ENCODE results near the gene SLC5A6. TPM values are rescaled to one million over a fixed set of nuclear protein-coding genes. Genes with fewer than 3 reads are reported as not detected.
A peak's percentile ranks its signal among the peaks of the same experiment; 100 is the strongest.

The SLC5A6 gene
- polyA plus RNA-seq, 4 donors, result 9.5 to 142 (median 25.2) TPM

GRCh38 chr2:27208486-27209050, 3.5 kb downstream of the SLC5A6 start:
- Histone ChIP-seq H3K36me3 (ENCODE audit: control insufficient read depth in 3 of 3, insufficient read depth in 2 of 3, low read depth in 1 of 3, low read length in 3 of 3) (peaks cover 5 to 49% (median 11%) of the 10 kb centered on the region in 3 donors), H3K27me3 (ENCODE audit: control insufficient read depth in 3 of 3, insufficient read depth in 3 of 3, low read length in 3 of 3) (no peaks in the 10 kb centered on the region), H3K27ac (ENCODE audit: low read depth in 1 of 3, low read length in 2 of 3) (peak overlapping the region in 1 of 3 donors; percentile 99), H3K4me1 (ENCODE audit: control insufficient read depth in 3 of 3, insufficient read depth in 2 of 3, low read depth in 1 of 3, low read length in 2 of 3) (peaks cover 4 to 44% (median 7%) of the 10 kb centered on the region in 3 donors), H3K4me3 (ENCODE audit: low read depth in 1 of 3, low read length in 3 of 3) (peak overlapping the region in 1 of 3 donors; percentile 9), H3K9me3 (ENCODE audit: control insufficient read depth in 2 of 2, insufficient read depth in 1 of 2, low read depth in 1 of 2, low read length in 1 of 2) (no peaks in the 10 kb centered on the region)
- 89 to 94% (median 91%) methylated on average over 4 of the region's 4 CpGs for WGBS, 3 donors
- FAIRE-seq (no peak), DNase-seq (peak in 1 of 2 donors; percentile 13)

GRCh38 chr2:27206346-27206745, 5.7 kb downstream of the SLC5A6 start:
- Histone ChIP-seq H3K27me3 (ENCODE audit: control insufficient read depth in 3 of 3, insufficient read depth in 3 of 3, low read length in 3 of 3) (no peaks in the 10 kb centered on the region), H3K4me3 (ENCODE audit: low read depth in 1 of 3, low read length in 3 of 3) (no peak overlapping the region), H3K27ac (ENCODE audit: low read depth in 1 of 3, low read length in 2 of 3) (no peak overlapping the region), H3K9me3 (ENCODE audit: control insufficient read depth in 2 of 2, insufficient read depth in 1 of 2, low read depth in 1 of 2, low read length in 1 of 2) (no peaks in the 10 kb centered on the region), H3K36me3 (ENCODE audit: control insufficient read depth in 3 of 3, insufficient read depth in 2 of 3, low read depth in 1 of 3, low read length in 3 of 3) (peaks cover 7 to 71% (median 11%) of the 10 kb centered on the region in 3 donors), H3K4me1 (ENCODE audit: control insufficient read depth in 3 of 3, insufficient read depth in 2 of 3, low read depth in 1 of 3, low read length in 2 of 3) (peaks cover 2 to 36% (median 4%) of the 10 kb centered on the region in 3 donors)
- FAIRE-seq (no peak), DNase-seq (no peak)
- WGBS, 3 donors, result 87 to 97% (median 91%) methylated on average over 5 to 6 of the region's 6 CpGs

- Histone ChIP-seq H3K4me1 (ENCODE audit: control insufficient read depth in 3 of 3, insufficient read depth in 2 of 3, low read depth in 1 of 3, low read length in 2 of 3) (peaks cover 2 to 28% (median 3%) of the 10 kb centered on the region in 3 donors), H3K27me3 (ENCODE audit: control insufficient read depth in 3 of 3, insufficient read depth in 3 of 3, low read length in 3 of 3) (no peaks in the 10 kb centered on the region), H3K36me3 (ENCODE audit: control insufficient read depth in 3 of 3, insufficient read depth in 2 of 3, low read depth in 1 of 3, low read length in 3 of 3) (peaks cover 7 to 82% (median 11%) of the 10 kb centered on the region in 3 donors), H3K9me3 (ENCODE audit: control insufficient read depth in 2 of 2, insufficient read depth in 1 of 2, low read depth in 1 of 2, low read length in 1 of 2) (no peaks in the 10 kb centered on the region), H3K27ac (ENCODE audit: low read depth in 1 of 3, low read length in 2 of 3) (peak overlapping the region in 1 of 3 donors; percentile 18), H3K4me3 (ENCODE audit: low read depth in 1 of 3, low read length in 3 of 3) (no peak overlapping the region)
- FAIRE-seq, result no peak
- 75 to 96% (median 95%) methylated on average over 8 of the region's 8 CpGs for WGBS, 3 donors
- no peak for DNase-seq
These were observed 6.9 kb downstream of the SLC5A6 start for GRCh38 chr2:27205206-27205605.

GRCh38 chr2:27204566-27204965, 7.5 kb downstream of the SLC5A6 start:
- H3K4me1 ChIP-seq (ENCODE audit: control insufficient read depth in 3 of 3, insufficient read depth in 2 of 3, low read depth in 1 of 3, low read length in 2 of 3), result peaks cover 0 to 24% (median 0%) of the 10 kb centered on the region in 3 donors
- H3K27me3 ChIP-seq (ENCODE audit: control insufficient read depth in 3 of 3, insufficient read depth in 3 of 3, low read length in 3 of 3), result no peaks in the 10 kb centered on the region
- FAIRE-seq, result no peak
- WGBS, 3 donors, result 80 to 90% (median 90%) methylated on average over 8 of the region's 8 CpGs
- no peak overlapping the region for H3K4me3 ChIP-seq (ENCODE audit: low read depth in 1 of 3, low read length in 3 of 3)
- no peaks in the 10 kb centered on the region for H3K9me3 ChIP-seq (ENCODE audit: control insufficient read depth in 2 of 2, insufficient read depth in 1 of 2, low read depth in 1 of 2, low read length in 1 of 2)
- DNase-seq, result no peak
- peaks cover 7 to 89% (median 11%) of the 10 kb centered on the region in 3 donors for H3K36me3 ChIP-seq (ENCODE audit: control insufficient read depth in 3 of 3, insufficient read depth in 2 of 3, low read depth in 1 of 3, low read length in 3 of 3)
- H3K27ac ChIP-seq (ENCODE audit: low read depth in 1 of 3, low read length in 2 of 3), result no peak overlapping the region

GRCh38 chr2:27203741-27204140, 8.3 kb downstream of the SLC5A6 start:
- FAIRE-seq, result no peak
- no peak for DNase-seq
- no peak overlapping the region for H3K27ac ChIP-seq (ENCODE audit: low read depth in 1 of 3, low read length in 2 of 3)
- H3K4me3 ChIP-seq (ENCODE audit: low read depth in 1 of 3, low read length in 3 of 3), result no peak overlapping the region
- 94 to 96% (median 94%) methylated on average over 9 of the region's 9 CpGs for WGBS, 3 donors
- H3K36me3 ChIP-seq (ENCODE audit: control insufficient read depth in 3 of 3, insufficient read depth in 2 of 3, low read depth in 1 of 3, low read length in 3 of 3), result peaks cover 7 to 97% (median 10%) of the 10 kb centered on the region in 3 donors
- H3K4me1 ChIP-seq (ENCODE audit: control insufficient read depth in 3 of 3, insufficient read depth in 2 of 3, low read depth in 1 of 3, low read length in 2 of 3), result peaks cover 0 to 20% (median 0%) of the 10 kb centered on the region in 3 donors
- H3K27me3 ChIP-seq (ENCODE audit: control insufficient read depth in 3 of 3, insufficient read depth in 3 of 3, low read length in 3 of 3), result no peaks in the 10 kb centered on the region
- H3K9me3 ChIP-seq (ENCODE audit: control insufficient read depth in 2 of 2, insufficient read depth in 1 of 2, low read depth in 1 of 2, low read length in 1 of 2), result no peaks in the 10 kb centered on the region

- WGBS, 3 donors, result 80 to 94% (median 82%) methylated on average over 2 of the region's 2 CpGs
- Histone ChIP-seq H3K4me3 (ENCODE audit: low read depth in 1 of 3, low read length in 3 of 3) (no peak overlapping the region), H3K4me1 (ENCODE audit: control insufficient read depth in 3 of 3, insufficient read depth in 2 of 3, low read depth in 1 of 3, low read length in 2 of 3) (peaks cover 0 to 12% (median 0%) of the 10 kb centered on the region in 3 donors), H3K36me3 (ENCODE audit: control insufficient read depth in 3 of 3, insufficient read depth in 2 of 3, low read depth in 1 of 3, low read length in 3 of 3) (peaks cover 6 to 89% (median 7%) of the 10 kb centered on the region in 3 donors), H3K27me3 (ENCODE audit: control insufficient read depth in 3 of 3, insufficient read depth in 3 of 3, low read length in 3 of 3) (no peaks in the 10 kb centered on the region), H3K9me3 (ENCODE audit: control insufficient read depth in 2 of 2, insufficient read depth in 1 of 2, low read depth in 1 of 2, low read length in 1 of 2) (no peaks in the 10 kb centered on the region), H3K27ac (ENCODE audit: low read depth in 1 of 3, low read length in 2 of 3) (no peak overlapping the region)
- FAIRE-seq, result no peak
- no peak for DNase-seq
These were observed 9.2 kb downstream of the SLC5A6 start for GRCh38 chr2:27202854-27203253.

- Histone ChIP-seq H3K9me3 (ENCODE audit: control insufficient read depth in 2 of 2, insufficient read depth in 1 of 2, low read depth in 1 of 2, low read length in 1 of 2) (no peaks in the 10 kb centered on the region), H3K27me3 (ENCODE audit: control insufficient read depth in 3 of 3, insufficient read depth in 3 of 3, low read length in 3 of 3) (no peaks in the 10 kb centered on the region), H3K36me3 (ENCODE audit: control insufficient read depth in 3 of 3, insufficient read depth in 2 of 3, low read depth in 1 of 3, low read length in 3 of 3) (peaks cover 5 to 78% (median 6%) of the 10 kb centered on the region in 3 donors), H3K4me1 (ENCODE audit: control insufficient read depth in 3 of 3, insufficient read depth in 2 of 3, low read depth in 1 of 3, low read length in 2 of 3) (peaks cover 0 to 6% (median 0%) of the 10 kb centered on the region in 3 donors), H3K4me3 (ENCODE audit: low read depth in 1 of 3, low read length in 3 of 3) (no peak overlapping the region), H3K27ac (ENCODE audit: low read depth in 1 of 3, low read length in 2 of 3) (no peak overlapping the region)
- 89 to 93% (median 90%) methylated on average over 6 to 7 of the region's 7 CpGs for WGBS, 3 donors
- DNase-seq, result no peak
- FAIRE-seq, result no peak
These were observed 10.4 kb downstream of the SLC5A6 start for GRCh38 chr2:27201675-27202074.

- FAIRE-seq, result no peak
- H3K4me1 ChIP-seq (ENCODE audit: control insufficient read depth in 3 of 3, insufficient read depth in 2 of 3, low read depth in 1 of 3, low read length in 2 of 3), result peaks cover 0 to 6% (median 0%) of the 10 kb centered on the region in 3 donors
- H3K36me3 ChIP-seq (ENCODE audit: control insufficient read depth in 3 of 3, insufficient read depth in 2 of 3, low read depth in 1 of 3, low read length in 3 of 3), result peaks cover 0 to 56% (median 2%) of the 10 kb centered on the region in 3 donors
- no peak overlapping the region for H3K27ac ChIP-seq (ENCODE audit: low read depth in 1 of 3, low read length in 2 of 3)
- no peaks in the 10 kb centered on the region for H3K9me3 ChIP-seq (ENCODE audit: control insufficient read depth in 2 of 2, insufficient read depth in 1 of 2, low read depth in 1 of 2, low read length in 1 of 2)
- WGBS, 3 donors, result 83 to 92% (median 89%) methylated on average over 2 of the region's 2 CpGs
- DNase-seq, result no peak
- H3K27me3 ChIP-seq (ENCODE audit: control insufficient read depth in 3 of 3, insufficient read depth in 3 of 3, low read length in 3 of 3), result no peaks in the 10 kb centered on the region
- no peak overlapping the region for H3K4me3 ChIP-seq (ENCODE audit: low read depth in 1 of 3, low read length in 3 of 3)
These were observed 12.8 kb downstream of the SLC5A6 start for GRCh38 chr2:27199241-27199640.
